Endodermal cell (in vitro differentiated cells): ENCODE data around the gene DNAJA3. TPM values are rescaled to one million over a fixed set of nuclear protein-coding genes. Genes with fewer than 3 reads are reported as not detected.

Source experiments
- DNase-seq: peaks from one replicate; pipeline ENCODE4 v3.0.0-alpha.2; 2017
- H3K27ac ChIP-seq: 2 replicates; pipeline ENCODE4 v1.5.1; 2013; ENCODE audit warnings: mild to moderate bottlenecking, low read depth, low read length, moderate library complexity
- H3K27me3 ChIP-seq: 2 replicates; pipeline ENCODE4 v1.6.1; 2013; ENCODE audit warnings: mild to moderate bottlenecking, low read length, moderate library complexity; ENCODE audit not compliant: insufficient read depth, control insufficient read depth, poor library complexity, severe bottlenecking
- H3K36me3 ChIP-seq: 2 replicates; pipeline ENCODE4 v1.7.0; 2013; ENCODE audit warnings: mild to moderate bottlenecking, low read length, moderate library complexity; ENCODE audit not compliant: control insufficient read depth, insufficient read depth
- H3K4me1 ChIP-seq: one replicate; pipeline ENCODE4 v1.7.0; 2013; ENCODE audit warnings: low read length; ENCODE audit not compliant: control insufficient read depth, insufficient read depth
- H3K4me3 ChIP-seq: 2 replicates; pipeline ENCODE4 v1.5.1; 2013; ENCODE audit warnings: mild to moderate bottlenecking, low read length, moderate library complexity
- H3K9ac ChIP-seq: 2 replicates; pipeline ENCODE4 v1.6.1; 2013; ENCODE audit warnings: mild to moderate bottlenecking, low read length, moderate library complexity; ENCODE audit not compliant: poor library complexity, severe bottlenecking; ENCODE audit errors: extremely low read depth
- H3K9me3 ChIP-seq: 2 replicates; pipeline ENCODE4 v1.6.1; 2013; ENCODE audit warnings: mild to moderate bottlenecking, low read length, moderate library complexity; ENCODE audit not compliant: control insufficient read depth
- H3K27ac Mint-ChIP-seq: 2 replicates; pipeline ENCODE4 v1.8.0; 2020; ENCODE audit warnings: mixed read lengths
- H3K27me3 Mint-ChIP-seq: 2 replicates; pipeline ENCODE4 v1.8.0; 2021; ENCODE audit warnings: mild to moderate bottlenecking, mixed read lengths; ENCODE audit not compliant: insufficient read depth
- H3K36me3 Mint-ChIP-seq: 2 replicates; pipeline ENCODE4 v1.8.0; 2020; ENCODE audit warnings: low read depth, mixed read lengths
- H3K4me1 Mint-ChIP-seq: 2 replicates; pipeline ENCODE4 v1.8.0; 2020; ENCODE audit warnings: mixed read lengths
- H3K4me3 Mint-ChIP-seq: 2 replicates; pipeline ENCODE4 v1.8.0; 2020; ENCODE audit warnings: mild to moderate bottlenecking, moderate library complexity, mixed read lengths
- H3K9me3 Mint-ChIP-seq: 2 replicates; pipeline ENCODE4 v1.8.0; 2020; ENCODE audit warnings: mild to moderate bottlenecking, mixed read lengths
- CTCF ChIP-seq: fragments of 200-600 bp; sonication (generic); conservative IDR thresholded peaks from 2 replicates; pipeline ENCODE4 v1.5.0; 2021; ENCODE audit warnings: antibody characterized with exemption, mild to moderate bottlenecking
- WGBS, 2 experiments: methylation state at CpG; one replicate each; pipeline versions ENCODE4 v1.1.5 to v1.1.7; 2013; ENCODE audit warnings: missing lambda C conversion rate in 2 of 2, mixed read lengths in 1 of 2; ENCODE audit not compliant: insufficient coverage in 1 of 2, insufficient read length in 1 of 2; 5-methylcytosine and 5-hydroxymethylcytosine counted together
- total RNA-seq, 2 donors: library from RNA; stranded (reverse); fragmentation: NEBNext Ultra II Directional in 1 of 2; extraction: Animal tissue kit (Norgen Biotek cat#: 25700) in 1 of 2; gene quantifications; 2 replicates in 1 of 2; 3 replicates in 1 of 2; pipeline ENCODE4 v1.2.1, GENCODE V29; 2021

The DNAJA3 gene
- total RNA-seq, 2 donors from 2014 or later, result 37.4 to 38.5 TPM

- Histone ChIP-seq H3K9ac (no peak overlapping the region), H3K9me3 (no peaks in the 10 kb centered on the region), H3K27me3 (no peaks in the 10 kb centered on the region), H3K4me3 (no peak overlapping the region), H3K36me3 (no peaks in the 10 kb centered on the region), H3K27ac (no peak overlapping the region), H3K4me1 (peaks cover 36% of the 10 kb centered on the region)
- Mint-ChIP-seq H3K27ac (peak overlapping the region; percentile 82), H3K27me3 (no peaks in the 10 kb centered on the region), H3K4me3 (no peak overlapping the region), H3K4me1 (peaks cover 31% of the 10 kb centered on the region), H3K36me3 (no peaks in the 10 kb centered on the region), H3K9me3 (no peaks in the 10 kb centered on the region)
- DNase-seq, result peak; percentile 74
- TF ChIP-seq CTCF, result no peak
- 80 to 94% methylated on average over 11 to 24 of the region's 27 CpGs for whole genome bisulfite sequencing, 2 experiments
Measured at GRCh38 chr16:4376893-4377572, 48.6 kb upstream of the DNAJA3 start.

GRCh38 chr16:4377573-4378154, 48.0 kb upstream of the DNAJA3 start:
- 76 to 78% methylated on average over 7 to 12 of the region's 12 CpGs for WGBS, 2 experiments
- H3K9me3 ChIP-seq, result no peaks in the 10 kb centered on the region
- H3K36me3 ChIP-seq, result no peaks in the 10 kb centered on the region
- no peak overlapping the region for H3K4me3 ChIP-seq
- no peaks in the 10 kb centered on the region for H3K9me3 Mint-ChIP-seq
- DNase-seq, result peak; percentile 78
- H3K4me3 Mint-ChIP-seq, result no peak overlapping the region
- no peak overlapping the region for H3K9ac ChIP-seq
- no peaks in the 10 kb centered on the region for H3K36me3 Mint-ChIP-seq
- H3K4me1 Mint-ChIP-seq, result peaks cover 27% of the 10 kb centered on the region
- H3K4me1 ChIP-seq, result peaks cover 32% of the 10 kb centered on the region
- no peaks in the 10 kb centered on the region for H3K27me3 ChIP-seq
- H3K27ac ChIP-seq, result no peak overlapping the region
- no peaks in the 10 kb centered on the region for H3K27me3 Mint-ChIP-seq
- TF ChIP-seq CTCF, result peak; percentile 71
- H3K27ac Mint-ChIP-seq, result peak overlapping the region; percentile 2

GRCh38 chr16:4378161-4378666, 47.5 kb upstream of the DNAJA3 start:
- Histone ChIP-seq H3K9ac (no peak overlapping the region), H3K27ac (no peak overlapping the region), H3K36me3 (no peaks in the 10 kb centered on the region), H3K4me1 (peaks cover 27% of the 10 kb centered on the region), H3K4me3 (no peak overlapping the region), H3K27me3 (no peaks in the 10 kb centered on the region), H3K9me3 (no peaks in the 10 kb centered on the region)
- WGBS, 2 experiments, result 87 to 91% methylated on average over 9 to 15 of the region's 15 CpGs
- no peak for TF ChIP-seq CTCF
- no peak for DNase-seq
- Mint-ChIP-seq H3K9me3 (no peaks in the 10 kb centered on the region), H3K4me3 (no peak overlapping the region), H3K4me1 (peaks cover 22% of the 10 kb centered on the region), H3K36me3 (no peaks in the 10 kb centered on the region), H3K27ac (peak overlapping the region; percentile 2), H3K27me3 (no peaks in the 10 kb centered on the region)
